ENCODE results near the gene DACT3.

The DACT3 gene

GRCh38 chr19:46661020-46661731 is at the start of gene DACT3:
TSS of gene DACT3 (minus strand) at chr19:46661182. CDS start at chr19:46661064, 118 bp downstream.
- peak; percentile 100 for DNase-seq

- peak; percentile 26 for DNase-seq
These were observed 49.7 kb upstream of the DACT3 start for GRCh38 chr19:46710687-46711086.

DNA sequence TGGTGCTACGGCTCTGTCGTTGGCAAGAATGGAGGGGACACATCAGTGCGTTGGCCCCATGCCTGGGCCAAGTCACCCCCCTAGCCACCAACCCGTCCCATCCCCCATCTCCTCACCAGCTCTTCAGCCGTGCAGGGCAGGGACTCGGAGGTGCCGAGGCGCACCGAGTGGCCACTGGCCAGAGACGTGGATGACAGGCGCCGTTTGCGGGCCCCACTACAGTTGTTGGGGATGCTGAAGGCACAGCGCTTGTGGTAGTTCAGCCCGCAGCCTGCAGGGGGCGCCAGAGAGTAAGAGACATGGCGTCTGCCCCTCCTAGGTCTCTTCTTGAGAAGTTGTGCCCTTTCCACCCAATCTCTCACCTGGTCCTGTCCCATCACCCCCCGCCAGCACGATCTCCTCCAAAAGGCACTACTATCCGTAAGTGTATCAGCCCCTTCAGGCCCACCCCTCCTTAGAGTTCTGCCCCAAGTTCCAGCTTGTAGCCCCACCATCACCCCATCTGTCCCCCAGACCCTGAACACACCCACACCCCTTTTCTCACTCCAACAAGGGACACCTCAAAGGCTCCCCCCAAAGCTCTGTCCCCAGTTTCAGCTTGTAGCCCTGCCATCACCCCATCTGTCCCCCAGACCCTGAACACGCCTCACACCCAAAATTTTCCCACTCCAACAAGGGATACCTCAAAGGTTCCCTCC is 43.5 kb upstream of the DACT3 start:
- peak; percentile 89 for DNase-seq

DNA sequence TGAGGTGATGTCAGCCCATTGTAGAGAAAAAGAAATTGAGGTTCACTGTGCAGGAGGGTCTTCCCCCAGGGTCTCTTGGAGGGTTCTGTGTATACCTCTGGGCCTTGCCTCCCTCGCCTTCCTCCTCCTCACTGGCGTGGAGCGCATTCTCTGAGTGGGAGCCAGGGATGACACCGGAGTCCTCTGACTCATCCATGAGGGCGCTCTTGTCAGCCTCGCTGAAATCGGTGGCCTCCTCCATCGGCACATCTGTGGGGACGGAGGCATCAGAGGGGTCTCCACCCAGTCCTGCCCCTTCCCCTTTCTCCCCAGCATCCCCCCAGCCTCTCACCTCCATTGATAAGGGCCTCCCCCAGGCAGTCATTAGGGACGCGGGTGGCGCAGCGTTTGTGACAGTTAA is 39.7 kb upstream of the DACT3 start:
- no peak for DNase-seq

GRCh38 chr19:46698395-46699321 is 37.7 kb upstream of the DACT3 start:
- no peak for DNase-seq

DNA sequence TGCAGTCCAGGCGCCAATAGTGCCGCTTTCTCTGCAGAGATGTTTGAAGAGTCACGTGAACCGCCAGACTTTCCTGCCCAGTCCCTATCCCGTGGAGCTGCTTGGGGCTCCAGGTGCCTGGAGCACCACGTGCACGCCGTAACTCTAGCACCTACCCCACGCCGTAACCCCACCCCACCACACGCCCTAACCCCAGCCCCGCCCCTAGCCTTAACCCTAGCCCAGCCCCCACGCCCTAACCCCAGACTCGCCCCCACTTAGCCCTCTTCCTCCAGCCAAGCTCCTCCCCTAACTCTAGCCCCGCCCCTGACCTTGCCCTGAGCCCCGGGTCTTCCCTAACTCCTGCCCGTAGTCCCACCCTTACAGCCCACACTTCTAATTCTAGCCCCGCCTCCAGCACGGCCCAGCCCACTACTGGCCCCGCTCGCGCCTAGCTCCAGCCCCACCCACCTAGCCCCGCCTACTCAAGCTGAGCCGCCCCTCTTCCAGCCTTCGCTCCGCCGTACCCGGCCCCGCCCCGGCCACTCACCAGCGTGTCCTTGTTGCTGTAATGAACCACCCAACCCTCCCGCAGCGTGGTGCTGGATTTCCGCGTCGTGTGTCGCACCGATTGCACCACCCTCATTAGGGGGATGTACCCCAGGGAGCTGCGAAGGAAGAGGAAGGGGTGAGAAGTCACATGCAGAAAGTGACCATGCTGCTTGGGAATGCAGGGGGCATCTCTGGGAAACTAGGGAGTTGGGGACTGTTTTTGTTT is 36.4 kb upstream of the DACT3 start:
- DNase-seq: peak; percentile 42

GRCh38 chr19:46696866-46697203 is 35.9 kb upstream of the DACT3 start:
- no peak for DNase-seq

DNA sequence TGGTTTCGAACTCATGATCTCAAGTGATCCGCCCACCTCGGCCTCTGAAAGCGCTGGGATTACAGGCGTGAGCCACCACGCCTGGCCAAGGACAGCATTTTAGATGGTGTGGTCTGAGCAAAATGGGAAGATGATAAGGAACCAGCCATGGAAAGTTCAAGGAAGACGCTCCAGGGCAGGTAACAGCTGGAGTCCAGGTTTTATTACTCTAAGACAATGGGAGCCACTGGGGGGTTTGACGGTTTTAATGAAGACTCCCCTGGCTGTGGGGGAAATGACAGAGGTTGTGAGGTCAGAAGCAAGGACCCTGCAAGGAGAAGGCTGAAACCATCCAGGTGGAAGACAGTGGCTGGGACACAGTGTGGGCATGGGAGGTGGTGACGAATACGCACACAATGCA is 35.1 kb upstream of the DACT3 start:
- no peak for DNase-seq

DNA sequence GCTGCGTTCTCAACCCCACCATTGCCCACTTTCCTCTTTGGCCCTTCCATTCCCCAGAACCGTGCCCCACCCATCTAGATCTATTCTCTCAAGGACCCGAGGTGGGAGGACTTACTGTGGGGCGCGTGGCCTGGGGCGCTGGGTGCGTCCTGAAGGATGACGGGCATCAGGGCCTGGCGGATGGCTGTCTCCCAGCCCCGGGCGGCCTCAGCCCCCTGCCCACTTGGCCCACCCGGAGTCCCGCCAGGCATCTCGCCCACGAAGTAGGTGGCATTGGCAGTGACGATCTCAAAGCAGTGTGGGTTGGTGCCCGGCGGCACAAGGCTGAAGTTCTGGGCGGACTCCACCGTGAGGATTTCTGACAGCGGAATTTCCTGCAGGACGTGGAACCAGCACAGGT is 32.8 kb upstream of the DACT3 start:
- no peak for DNase-seq

DNA sequence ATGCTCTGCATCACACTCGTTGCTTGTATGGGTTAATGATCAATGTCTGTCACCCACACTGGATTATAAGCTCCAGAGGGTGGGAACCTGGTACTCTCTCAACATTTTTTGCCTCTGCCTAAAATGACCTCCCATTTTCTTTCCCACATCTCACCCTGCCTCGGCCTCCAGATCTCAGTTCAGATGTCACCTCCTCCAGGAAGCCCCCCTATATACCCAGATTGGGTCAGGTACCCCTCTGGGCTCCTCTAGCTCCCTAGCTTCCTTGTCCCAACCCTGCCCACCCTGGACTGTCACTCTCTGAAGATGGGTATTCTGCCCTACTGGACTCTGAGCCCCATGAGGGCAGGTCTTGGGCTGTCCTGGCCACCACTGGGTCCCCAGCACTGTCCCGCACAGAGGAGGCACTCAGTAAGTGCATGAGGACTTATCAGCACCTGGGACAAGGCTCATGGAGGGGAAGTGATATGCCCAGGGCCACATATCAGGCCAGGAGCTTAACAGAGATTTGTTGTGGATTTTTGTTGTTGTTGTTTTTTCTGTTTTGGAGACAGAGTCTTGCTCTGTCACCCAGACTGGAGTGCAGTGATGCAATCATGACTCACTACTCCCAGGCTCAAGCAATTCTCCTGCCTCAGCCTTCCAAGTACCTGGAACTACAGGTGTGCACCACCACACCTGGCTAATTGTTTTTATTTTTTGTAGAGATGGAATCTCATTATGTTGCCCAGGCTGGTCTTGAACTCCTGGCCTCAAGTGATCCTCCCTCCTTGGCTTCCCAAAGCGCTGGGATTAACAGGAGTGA is 32.1 kb upstream of the DACT3 start:
- no peak for DNase-seq

DNA sequence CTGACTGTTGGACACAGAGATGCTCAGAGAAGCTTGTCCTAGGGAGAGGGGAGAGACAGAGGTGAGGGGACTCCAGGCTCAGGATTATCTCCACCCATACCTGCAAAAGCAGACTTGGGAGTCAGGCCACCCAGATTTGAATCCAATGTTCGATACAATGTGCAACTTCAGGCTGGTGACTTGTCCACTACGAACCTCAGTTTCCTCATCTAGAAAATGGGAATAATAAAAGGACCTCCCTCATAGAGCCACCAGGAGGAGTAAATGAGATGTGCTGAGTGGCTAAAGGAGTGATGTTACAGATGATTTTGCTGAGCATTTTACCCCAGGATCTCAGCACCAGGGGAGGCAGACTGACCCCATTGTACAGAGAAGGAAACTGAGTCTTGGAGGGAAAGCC is 31.0 kb upstream of the DACT3 start:
- DNase-seq: no peak

- no peak for DNase-seq
These were observed 30.1 kb upstream of the DACT3 start for GRCh38 chr19:46691104-46691503.

DNA sequence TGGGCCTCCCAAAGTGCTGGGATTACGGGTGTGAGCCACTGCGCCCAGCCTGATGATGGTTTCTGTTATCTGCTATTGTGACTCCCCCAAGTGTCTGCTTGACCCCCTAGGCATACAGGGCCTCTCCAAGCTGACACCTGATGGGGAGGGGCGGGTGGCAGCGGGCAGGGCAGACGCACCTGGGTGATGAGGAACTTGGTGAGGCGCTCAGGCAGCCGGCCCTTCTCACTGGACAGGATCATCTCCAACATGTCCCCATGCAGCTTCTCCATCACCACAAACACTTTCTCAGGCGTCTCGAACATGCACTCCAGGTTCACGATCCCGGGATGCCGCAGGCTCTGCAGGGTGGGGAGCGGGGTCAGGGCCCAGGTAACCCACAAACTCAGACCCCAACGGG is 28.4 kb upstream of the DACT3 start:
- no peak for DNase-seq

DNA sequence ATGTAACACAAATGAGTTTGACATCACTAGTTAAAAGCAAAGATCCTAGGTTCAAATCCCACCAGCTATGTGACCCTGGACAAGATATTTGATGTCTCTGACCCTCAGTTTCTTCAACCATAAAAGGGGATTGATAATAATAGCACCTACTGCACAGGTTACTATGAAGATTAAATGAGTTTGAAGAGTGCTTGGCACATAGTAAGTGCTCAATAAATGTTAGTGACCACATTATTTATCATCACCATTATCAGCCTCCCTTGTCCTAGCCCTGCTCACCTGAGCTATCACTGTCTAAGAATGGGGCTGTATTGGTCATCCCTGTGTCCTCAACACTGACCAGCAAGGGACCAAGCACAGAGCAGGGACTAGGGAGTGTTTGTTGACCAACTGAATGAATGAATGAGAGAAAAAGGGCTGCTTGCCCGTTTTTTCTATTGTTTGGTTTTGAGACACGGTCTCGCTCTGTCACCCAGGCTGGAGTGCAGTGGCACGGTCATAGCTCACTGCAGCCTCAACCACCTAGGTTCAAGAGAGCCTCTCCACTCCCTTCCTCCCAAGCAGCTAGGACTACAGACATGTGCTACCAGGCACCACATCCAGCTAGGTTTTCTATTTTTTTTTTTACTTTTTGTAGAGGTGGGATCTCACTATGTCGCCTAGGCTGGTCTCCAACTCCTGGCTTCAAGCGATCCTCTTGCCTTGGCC is 26.6 kb upstream of the DACT3 start:
- DNase-seq: no peak

GRCh38 chr19:46685189-46685588 is 24.2 kb upstream of the DACT3 start:
- no peak for DNase-seq

DNA sequence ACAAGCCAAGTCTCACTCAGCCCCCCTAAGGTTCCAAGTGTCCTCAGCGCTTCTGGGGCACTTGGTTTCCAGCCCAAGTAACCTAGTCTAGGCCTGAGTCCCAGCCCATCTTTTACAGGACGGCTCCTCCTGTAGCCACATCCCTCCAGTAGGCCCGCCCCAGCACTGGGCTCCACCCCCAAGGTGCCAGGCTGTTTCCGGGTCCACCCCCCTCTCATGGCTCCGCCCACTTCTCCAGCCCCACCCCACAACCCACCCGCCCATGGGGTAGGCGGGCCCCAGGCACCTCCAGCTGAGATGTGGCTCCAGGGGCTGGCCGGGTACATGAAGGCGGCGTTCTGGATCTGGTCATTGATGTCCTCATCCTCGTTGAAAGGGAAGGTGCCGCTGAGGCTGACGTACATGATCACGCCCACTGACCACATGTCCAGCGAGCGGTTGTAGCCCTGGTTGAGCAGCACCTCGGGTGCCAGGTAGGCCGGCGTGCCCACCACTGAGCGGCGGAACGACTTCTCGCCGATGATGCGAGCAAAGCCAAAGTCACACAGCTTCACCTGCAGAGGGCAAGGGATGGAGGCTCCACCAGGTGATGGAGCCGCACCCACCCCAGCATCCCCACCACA is 17.2 kb upstream of the DACT3 start:
- DNase-seq: peak; percentile 76

- DNase-seq: no peak
These were observed 13.6 kb upstream of the DACT3 start for GRCh38 chr19:46674416-46675178.

GRCh38 chr19:46670813-46671212 is 9.8 kb upstream of the DACT3 start:
- no peak for DNase-seq

DNA sequence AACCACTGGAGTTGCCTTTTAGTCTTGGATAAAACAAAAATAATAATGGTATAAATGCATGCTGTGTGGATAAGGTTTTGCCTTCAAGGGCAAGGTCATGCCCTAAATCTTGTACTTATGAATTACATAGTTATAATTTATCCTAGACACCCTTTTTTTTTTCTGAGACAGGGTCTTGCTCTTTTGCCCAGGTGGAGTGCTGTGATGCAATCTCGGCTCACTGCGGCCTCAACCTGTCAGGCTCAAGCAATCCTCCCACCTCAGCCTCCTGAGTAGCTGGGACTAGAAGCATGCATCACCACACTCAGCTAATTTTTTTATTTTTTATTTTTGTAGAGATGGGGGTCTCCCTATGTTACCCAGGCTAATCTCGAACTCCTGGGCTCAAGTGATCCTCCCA is 7.7 kb upstream of the DACT3 start:
- DNase-seq: no peak

GRCh38 chr19:46665072-46665471 is 4.1 kb upstream of the DACT3 start:
- no peak for DNase-seq
